Activated CD8-positive, alpha-beta memory T cell treated with anti-CD3 and anti-CD28 coated beads, Interleukin-2, amount 50 U/mL, for 48 hours (primary cell): ENCODE measurements around the gene C2CD2.

Experiments
- DNase-seq: peaks from one replicate; pipeline ENCODE4 v3.0.0-alpha.2; 2020

The C2CD2 gene

GRCh38 chr21:41929248-41929647 is 24.6 kb downstream of the C2CD2 start:
- no peak for DNase-seq

DNA sequence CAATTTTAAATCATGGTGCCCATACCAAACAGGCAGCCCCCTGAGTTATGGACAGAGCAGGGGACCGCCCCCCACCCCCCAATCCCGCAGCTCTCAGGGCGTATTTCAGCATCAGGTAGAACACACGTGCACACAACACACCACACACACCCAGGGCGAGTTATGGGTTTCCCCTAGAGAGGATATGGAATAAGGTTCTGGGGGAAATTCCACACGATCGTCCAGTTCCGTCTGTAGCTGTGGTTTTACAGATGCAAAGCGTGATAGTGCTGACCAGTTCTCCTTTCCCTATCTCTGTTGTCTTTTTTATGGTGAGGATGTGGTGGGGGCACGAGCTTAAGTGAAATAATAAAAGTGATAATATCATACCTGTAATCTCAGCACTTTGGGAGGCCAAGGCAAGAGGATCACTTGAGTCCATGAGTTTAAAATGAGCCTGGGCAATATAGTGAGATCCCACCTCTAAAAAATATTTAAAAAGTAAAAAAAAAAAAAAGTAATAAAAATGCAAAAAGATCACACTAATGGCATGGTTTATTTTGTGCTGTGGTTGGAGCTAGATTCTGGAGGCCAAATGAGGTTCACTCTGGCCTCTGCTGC is 25.1 kb downstream of the C2CD2 start:
- DNase-seq: no peak

DNA sequence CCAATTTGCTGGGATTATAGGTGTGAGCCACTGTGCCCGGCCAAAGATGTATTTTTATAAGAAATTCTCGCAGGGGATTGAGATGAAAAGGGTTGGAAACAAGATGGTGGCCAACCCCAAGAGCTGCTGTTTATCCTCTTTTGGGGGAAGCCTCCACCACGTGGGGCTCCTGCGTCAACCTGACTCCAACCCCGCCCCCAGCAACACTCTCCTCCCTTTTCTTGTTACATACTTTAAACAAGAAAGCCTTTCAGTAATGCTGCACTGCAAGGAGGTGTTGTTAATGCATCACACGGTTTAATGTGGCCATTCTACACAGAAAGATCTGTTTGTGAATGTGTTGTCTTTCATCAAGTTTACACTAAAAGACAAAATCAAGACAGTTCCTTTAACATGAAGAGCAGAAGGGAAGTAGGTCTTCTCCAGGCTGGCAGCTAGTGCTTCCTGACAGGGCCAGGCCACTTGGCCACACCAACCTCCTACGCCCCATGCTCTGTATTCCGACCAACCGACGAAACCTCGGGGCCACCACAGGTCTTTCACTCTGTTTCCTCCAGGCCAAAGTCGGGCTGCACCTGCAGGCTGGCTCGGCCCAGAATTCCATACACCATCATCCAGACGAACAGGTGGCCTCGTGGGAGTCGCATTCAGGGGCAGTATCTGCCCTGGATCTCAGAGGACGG is 25.9 kb downstream of the C2CD2 start:
- DNase-seq: no peak

DNA sequence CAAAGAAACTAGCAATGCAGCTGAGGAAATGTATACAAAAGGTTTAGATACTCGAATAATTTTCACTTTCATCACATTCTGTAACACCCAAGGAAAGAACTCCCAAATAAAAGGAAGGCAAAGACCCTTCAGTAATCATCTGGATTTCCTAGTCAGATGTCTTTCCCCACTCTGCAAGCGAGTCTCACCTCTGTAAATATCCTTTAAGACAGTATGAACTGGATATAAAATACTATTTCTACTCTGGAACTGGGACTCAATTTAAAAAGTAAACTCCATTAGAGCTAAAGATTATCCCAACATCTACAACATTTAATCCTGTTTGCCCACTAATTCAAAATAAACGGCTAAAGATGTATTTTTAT is 27.0 kb downstream of the C2CD2 start:
- no peak for DNase-seq

GRCh38 chr21:41926117-41926806 is 27.6 kb downstream of the C2CD2 start:
- DNase-seq: peak; percentile 63

- DNase-seq: no peak
Measured at GRCh38 chr21:41925767-41926116, 28.1 kb downstream of the C2CD2 start.

DNA sequence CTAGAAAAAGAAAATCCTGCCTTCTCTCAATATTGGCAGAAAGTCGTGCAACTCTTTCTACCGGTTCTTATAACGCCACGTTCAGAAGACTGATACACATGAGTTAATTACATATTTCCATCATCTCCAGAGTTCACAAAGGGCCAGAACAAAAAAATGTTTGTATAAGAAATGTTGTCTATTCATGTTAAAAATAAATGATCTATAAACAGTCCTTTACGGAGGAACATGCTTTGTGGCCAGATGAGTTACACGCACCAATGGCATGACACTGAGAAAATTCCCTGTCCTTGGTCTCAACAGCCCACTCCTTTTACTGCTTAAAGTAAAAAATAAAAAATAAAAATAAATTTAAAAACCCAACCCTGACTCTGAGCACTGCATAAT is 29.5 kb downstream of the C2CD2 start:
- no peak for DNase-seq

DNA sequence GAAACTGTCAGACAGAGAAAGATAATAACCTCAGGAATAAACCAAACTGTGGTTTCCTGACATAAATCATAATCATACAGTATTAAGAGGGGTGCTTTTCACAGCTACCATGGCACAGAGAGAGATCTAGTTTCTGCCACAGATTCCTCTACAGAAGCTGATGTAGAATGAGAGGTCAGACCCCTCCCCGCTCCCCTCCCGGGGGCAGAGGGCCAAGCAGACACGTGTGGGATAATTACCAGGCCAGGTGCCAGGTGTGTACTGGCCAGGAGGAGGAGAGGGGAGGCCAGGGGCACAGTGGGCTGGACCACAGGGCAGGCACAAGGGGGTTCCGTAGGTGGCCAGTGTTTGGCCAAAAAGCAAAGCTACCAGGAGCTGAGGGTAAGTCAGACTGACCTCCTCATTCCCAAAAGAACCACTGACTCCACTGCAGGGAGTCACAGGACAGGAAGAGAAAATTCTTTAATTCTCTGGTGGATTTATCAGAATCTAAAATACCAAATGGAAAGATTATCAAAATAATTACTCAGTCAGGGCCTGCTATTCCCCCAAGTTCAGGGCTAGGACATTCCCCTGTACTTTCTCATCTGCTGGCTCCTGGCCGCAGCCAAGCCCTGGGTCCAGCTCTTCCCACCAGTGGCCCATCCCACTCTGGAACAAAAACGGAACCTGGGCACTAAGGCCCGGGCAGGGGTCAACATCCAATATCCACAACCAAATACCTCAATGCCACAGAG is 30.0 kb downstream of the C2CD2 start:
- DNase-seq: no peak

DNA sequence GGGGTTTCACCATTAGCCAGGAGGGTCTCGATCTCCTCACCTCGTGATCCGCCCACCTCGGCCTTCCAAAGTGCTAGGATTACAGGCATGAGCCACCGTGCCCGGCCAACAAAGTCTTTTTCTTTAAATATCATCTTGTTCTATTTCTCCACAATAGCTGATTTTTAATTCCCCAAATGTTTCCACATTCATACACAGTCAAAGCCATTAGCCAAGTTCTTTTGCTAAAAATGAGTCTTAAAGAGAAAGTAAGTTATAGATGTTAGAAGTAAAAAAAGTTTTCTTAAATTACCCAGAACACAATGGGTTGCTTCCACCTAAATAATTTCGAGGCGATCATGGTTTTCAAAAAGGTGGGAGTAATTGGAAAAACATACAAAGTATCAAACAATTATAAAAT is 30.6 kb downstream of the C2CD2 start:
- DNase-seq: no peak

- DNase-seq: no peak
Measured at GRCh38 chr21:41921021-41921420, 32.8 kb downstream of the C2CD2 start.

DNA sequence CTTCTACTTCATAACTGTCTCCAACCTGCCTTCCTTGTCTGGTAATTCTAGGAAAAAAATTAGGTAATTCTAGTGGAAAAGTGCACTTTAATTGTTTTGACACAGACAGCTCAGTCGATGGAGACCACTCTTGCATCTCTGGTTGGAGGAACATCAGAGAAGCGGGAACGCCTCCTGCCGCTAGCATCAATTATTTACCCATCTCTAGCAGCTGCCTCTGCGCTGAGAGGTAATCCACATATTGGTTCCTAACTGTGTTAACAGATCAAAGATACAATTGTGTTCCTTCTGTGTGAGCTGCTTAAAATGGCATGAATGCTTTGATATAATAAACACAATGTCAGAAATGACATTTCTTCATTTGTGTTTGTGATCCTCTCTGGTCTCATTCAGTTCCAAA is 33.3 kb downstream of the C2CD2 start:
- no peak for DNase-seq

DNA sequence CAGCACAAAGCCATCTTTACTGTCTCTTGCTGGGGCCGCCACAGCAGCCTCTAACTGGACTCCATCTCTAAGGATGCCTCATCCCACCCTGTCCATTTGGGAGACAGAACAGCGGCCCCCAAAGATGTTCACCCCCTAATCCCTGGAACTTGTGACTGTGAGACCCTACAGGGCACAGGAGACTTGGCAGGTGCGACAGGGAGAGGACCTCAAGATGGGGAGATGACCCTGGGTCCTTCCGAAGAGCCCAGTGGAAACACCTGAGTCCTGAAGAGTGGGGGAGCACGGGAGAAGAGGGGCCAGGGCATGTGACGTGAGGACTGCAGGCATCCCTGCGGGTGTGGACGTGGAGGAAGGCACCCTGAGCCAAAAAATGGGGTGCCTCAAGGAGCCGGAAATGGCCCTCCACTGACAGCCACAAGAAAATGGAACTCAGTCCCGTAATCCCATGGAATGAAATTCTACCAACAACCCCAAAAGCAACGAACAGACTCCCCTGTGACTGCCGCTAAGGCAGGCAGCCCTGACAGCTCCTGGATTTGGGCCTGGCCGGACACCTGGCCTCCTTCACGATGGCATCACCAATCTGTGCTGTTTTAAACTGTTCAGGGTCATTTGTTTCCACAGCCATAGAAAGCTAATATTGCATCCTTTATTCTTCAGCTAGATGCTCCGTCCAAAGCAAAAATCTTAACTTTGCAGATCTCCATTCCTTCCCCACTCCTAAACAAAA is 34.0 kb downstream of the C2CD2 start:
- no peak for DNase-seq

- no peak for DNase-seq
Measured at GRCh38 chr21:41918561-41919358, 35.1 kb downstream of the C2CD2 start.

DNA sequence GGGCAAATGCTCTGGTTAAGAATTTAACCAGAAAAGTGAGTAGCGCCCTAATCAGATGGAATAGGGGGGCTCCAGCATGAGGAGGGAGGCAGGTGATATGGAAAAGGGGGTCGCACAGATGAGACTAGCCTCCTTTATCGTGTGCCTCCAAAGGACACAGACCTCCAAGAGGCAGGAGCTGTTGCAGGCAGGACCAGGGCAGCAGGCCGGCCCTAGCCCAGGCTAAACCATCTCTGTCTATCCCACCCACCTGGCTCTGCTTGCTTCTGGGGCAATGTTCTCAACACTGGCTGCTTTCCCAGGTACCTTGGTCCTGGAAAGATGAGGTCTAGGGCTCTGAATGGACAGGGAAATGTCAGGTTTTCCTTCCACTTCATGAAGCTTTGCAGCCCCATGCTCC is 36.3 kb downstream of the C2CD2 start:
- DNase-seq: no peak

GRCh38 chr21:41916888-41917433 is 36.9 kb downstream of the C2CD2 start:
- no peak for DNase-seq

DNA sequence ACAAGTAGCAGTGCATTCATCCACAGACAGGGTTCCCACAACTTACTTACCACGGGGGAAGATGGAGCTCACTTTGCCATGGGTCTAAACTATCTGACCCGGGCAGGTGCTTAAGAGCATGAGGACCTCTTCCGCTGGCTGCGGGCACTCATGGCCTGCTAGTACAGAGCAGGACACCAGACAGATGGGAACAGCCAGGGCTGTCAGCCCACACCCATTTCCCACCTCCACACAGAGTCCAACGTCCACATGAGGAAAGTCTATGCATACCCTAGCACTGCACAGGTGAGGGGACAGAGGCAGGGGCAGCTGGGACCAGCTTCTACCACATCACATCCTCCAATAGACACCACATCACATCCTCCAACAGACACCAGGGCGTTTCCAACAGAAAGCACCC is 38.9 kb downstream of the C2CD2 start:
- no peak for DNase-seq

DNA sequence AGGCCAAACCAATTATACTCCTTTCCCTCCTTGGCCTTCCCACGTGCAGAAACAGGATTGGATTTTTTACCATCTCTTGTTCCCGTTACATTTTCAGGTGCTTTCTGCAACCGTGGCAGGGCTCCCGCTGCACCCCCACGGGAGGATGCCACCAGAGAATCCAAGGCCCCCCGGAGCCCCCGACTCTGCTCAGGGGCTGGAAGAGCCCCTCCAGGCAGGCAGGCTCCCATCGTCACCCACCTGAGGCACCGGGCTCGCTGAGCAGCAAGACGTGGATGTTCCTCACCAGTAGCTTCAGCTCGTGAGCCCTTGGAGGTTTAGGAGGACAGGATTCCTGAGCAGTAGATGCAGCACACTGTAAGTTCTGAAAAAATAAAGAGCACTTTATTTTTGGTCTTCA is 39.5 kb downstream of the C2CD2 start:
- DNase-seq: no peak

DNA sequence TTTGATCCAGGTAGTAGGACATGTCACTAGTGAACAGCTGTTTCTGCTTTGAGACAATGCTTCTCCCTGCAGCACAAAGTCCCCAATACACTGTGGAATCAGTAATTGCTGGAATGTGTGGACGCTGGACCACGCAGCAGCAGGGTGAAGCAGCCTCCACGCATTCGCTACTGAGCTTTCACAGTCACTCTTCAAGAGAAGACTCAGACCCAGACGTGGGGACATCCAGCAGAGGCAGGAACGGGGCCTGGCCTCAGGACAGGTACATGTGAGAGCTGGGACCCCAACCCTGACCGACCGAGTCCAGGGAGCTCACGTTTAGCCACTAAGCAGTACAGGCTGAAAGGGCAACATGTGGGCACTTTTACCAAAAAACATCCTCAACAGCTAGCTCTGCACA is 40.6 kb downstream of the C2CD2 start:
- DNase-seq: no peak

- no peak for DNase-seq
Measured at GRCh38 chr21:41908829-41909228, 45.0 kb downstream of the C2CD2 start.

GRCh38 chr21:41907496-41908258 is 46.1 kb downstream of the C2CD2 start:
- no peak for DNase-seq

DNA sequence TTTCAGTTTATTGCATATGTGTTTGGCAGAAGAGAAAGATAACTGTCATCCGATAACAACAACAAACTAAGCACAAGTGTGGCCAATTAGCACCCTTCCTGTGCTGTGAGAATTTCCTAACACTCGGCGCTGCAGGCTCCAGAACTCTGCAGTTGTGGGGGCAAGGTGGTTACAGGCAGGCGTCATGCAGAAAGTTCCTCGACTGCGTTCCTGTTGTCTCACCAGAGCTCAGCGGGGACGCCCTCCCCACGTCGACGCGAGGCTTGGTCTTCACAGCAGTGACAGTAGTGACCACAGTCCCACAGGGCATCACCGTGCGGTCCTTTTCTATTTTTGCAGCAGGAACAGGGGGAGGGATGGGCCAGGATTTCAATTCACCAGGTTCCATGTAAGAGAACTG is 47.0 kb downstream of the C2CD2 start:
- DNase-seq: no peak
